ENCODE results near the gene EVI2A.

Gene EVI2A

DNA sequence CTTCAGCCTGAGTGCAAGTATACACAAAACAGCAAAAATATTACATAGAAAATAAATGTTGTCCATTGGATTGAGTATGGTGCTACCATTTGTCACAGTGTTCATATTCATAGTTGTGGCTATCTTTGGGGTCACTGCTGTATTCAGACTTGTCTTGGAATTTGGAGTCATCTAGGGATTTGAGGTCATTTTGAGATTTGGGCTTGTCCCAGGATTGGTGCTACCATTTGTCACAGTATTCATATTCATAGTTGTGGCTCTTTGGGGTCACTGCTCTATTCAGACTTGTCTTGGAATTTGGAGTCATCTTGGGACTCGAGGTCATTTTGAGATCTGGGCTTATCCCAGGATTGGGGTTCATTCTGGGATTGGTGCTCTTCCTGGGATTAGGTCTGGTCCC is 49.2 kb downstream of the EVI2A start:
- DNase-seq: no peak

DNA sequence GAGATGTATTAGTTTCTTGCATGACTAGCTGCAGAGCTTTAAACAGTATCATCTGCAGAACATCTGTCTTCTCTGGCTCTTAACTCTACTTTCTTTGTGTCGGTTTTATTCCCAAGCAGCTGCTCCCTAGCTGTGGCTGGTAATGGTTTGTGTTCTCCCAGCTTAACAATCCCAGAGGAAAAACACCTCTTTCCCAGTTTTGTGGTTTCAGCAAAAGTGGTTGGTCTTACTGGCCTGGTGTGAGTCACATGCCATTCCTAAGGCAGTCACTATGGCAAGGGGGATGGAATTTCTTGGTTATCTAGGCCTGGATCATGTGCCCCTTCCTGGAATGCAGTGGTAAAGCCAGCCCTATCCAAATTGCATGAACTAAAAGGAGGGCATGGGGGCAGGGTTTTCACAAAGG is 51.8 kb downstream of the EVI2A start:
- DNase-seq: peak; percentile 98

DNA sequence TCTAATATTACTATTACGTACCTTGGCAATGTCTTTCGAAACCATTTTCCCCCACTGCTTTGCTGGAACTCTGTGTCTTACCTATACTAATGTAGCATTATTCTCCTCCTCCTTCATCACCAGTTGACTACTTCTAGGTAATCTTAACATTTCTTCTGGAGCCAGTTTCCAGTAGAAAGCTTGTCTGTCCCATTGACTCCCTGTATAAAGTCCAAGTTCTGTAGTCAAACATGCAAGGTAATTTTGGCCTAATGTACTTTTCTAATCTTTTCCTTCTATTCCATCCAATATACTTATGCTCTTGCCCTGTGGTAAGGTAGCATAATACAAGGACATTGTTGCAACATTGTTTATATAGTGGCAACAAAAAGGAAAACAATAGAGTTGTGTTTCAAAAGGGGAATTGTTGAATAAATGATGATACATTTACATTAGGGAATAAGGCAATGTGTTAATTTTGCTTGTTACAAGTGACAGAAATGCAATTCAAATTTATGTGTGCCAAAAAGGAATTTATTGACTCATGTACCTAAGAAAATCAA is 52.3 kb downstream of the EVI2A start:
- no peak for DNase-seq

All from NCI-H226 (cell line).